Muscle of leg (tissue), 11 donors: Measurements from ENCODE around the gene STRA6. TPM values are rescaled to one million over a fixed set of nuclear protein-coding genes. Genes with fewer than 3 reads are reported as not detected.

Experiments used
- DNase-seq: peaks from one replicate; pipeline ENCODE4 v3.0.0; 2013
- H3K27ac ChIP-seq: one replicate; pipeline ENCODE4 v1.5.1; 2013; ENCODE audit warnings: mild to moderate bottlenecking, low read length, control low read depth
- H3K27me3 ChIP-seq: one replicate; pipeline ENCODE4 v1.6.1; 2013; ENCODE audit warnings: low read length; ENCODE audit not compliant: control insufficient read depth, insufficient read depth
- H3K36me3 ChIP-seq: one replicate; pipeline ENCODE4 v1.6.1; 2013; ENCODE audit warnings: low read length; ENCODE audit not compliant: control insufficient read depth, insufficient read depth
- H3K4me1 ChIP-seq: one replicate; pipeline ENCODE4 v1.6.1; 2013; ENCODE audit warnings: low read length; ENCODE audit not compliant: control insufficient read depth, insufficient read depth
- H3K4me3 ChIP-seq: one replicate; pipeline ENCODE4 v1.5.1; 2013; ENCODE audit warnings: low read length, control low read depth
- H3K9me3 ChIP-seq: replicated peaks from 2 replicates; pipeline ENCODE4 v1.6.1; 2013; ENCODE audit warnings: low read depth, low read length; ENCODE audit not compliant: control insufficient read depth
- WGBS: methylation state at CpG from one replicate; pipeline ENCODE4 v1.1.5; 2013; ENCODE audit warnings: missing lambda C conversion rate; ENCODE audit not compliant: insufficient coverage; 5-methylcytosine and 5-hydroxymethylcytosine counted together
- polyA plus RNA-seq, 8 donors: library from polyadenylated mRNA; unstranded; fragments of 120-200 nt; gene quantifications; one replicate each; pipeline versions ENCODE4 v1.2.1 to v1.2.3, GENCODE V29; 2013; ENCODE audit warnings: inconsistent platforms in 1 of 8, low replicate concordance in 1 of 8; ENCODE audit not compliant: insufficient read length in 8 of 8, insufficient read depth in 1 of 8
- total RNA-seq: library from RNA; stranded (reverse); fragments of 120-200 nt; gene quantifications from one replicate; pipeline ENCODE4 v1.2.4, GENCODE V29; 2013

Gene STRA6
- total and polyA plus RNA-seq, 9 donors, result 0.40 to 2.0 (median 1.1) TPM

GRCh38 chr15:74240897-74241614, 38.5 kb upstream of the STRA6 start:
- no peak overlapping the region for H3K27ac ChIP-seq

GRCh38 chr15:74240002-74240568, 37.5 kb upstream of the STRA6 start:
- H3K36me3 ChIP-seq, result no peaks in the 10 kb centered on the region
- DNase-seq, result peak; percentile 74
- H3K27ac ChIP-seq, result no peak overlapping the region
- H3K4me3 ChIP-seq, result no peak overlapping the region
- H3K27me3 ChIP-seq, result no peaks in the 10 kb centered on the region
- WGBS, result 47% methylated on average over 4 of the region's 5 CpGs
- H3K4me1 ChIP-seq, result peaks cover 45% of the 10 kb centered on the region
- no peaks in the 10 kb centered on the region for H3K9me3 ChIP-seq

More at GRCh38 chr15:74240897-74241614, 38.5 kb upstream of the STRA6 start:
- Histone ChIP-seq H3K36me3 (no peaks in the 10 kb centered on the region), H3K9me3 (no peaks in the 10 kb centered on the region), H3K27me3 (peaks cover 2% of the 10 kb centered on the region), H3K4me1 (peaks cover 52% of the 10 kb centered on the region), H3K4me3 (no peak overlapping the region)
- WGBS, result 20% methylated on average over 4 of the region's 4 CpGs
- no peak for DNase-seq

GRCh38 chr15:74239051-74239705, 36.6 kb upstream of the STRA6 start:
- no peak for DNase-seq
- H3K4me3 ChIP-seq, result no peak overlapping the region
- H3K9me3 ChIP-seq, result no peaks in the 10 kb centered on the region
- H3K27ac ChIP-seq, result no peak overlapping the region
- H3K4me1 ChIP-seq, result peaks cover 46% of the 10 kb centered on the region
- WGBS, result 70% methylated on average over 2 of the region's 6 CpGs
- H3K36me3 ChIP-seq, result no peaks in the 10 kb centered on the region
- no peaks in the 10 kb centered on the region for H3K27me3 ChIP-seq

- no peaks in the 10 kb centered on the region for H3K9me3 ChIP-seq
- peaks cover 32% of the 10 kb centered on the region for H3K4me1 ChIP-seq
- no peaks in the 10 kb centered on the region for H3K36me3 ChIP-seq
- H3K4me3 ChIP-seq, result no peak within 1 kb of the TSS
- peaks cover 4% of the 10 kb centered on the region for H3K27me3 ChIP-seq
- no peak within 1 kb of the TSS for H3K27ac ChIP-seq
- DNase-seq, result no peak
- WGBS, result 80% methylated on average over 6 of the region's 6 CpGs
Observed at GRCh38 chr15:74235962-74236361, 33.4 kb upstream of the STRA6 start, which contains the start of gene CCDC33. Gene CCDC33 (plus strand): TSS chr15:74236326. CDS start chr15:74236720, 394 bp downstream.

- peaks cover 8% of the 10 kb centered on the region for H3K27me3 ChIP-seq
- H3K36me3 ChIP-seq, result no peaks in the 10 kb centered on the region
- no peaks in the 10 kb centered on the region for H3K9me3 ChIP-seq
- no peak overlapping the region for H3K27ac ChIP-seq
- no peak overlapping the region for H3K4me3 ChIP-seq
- peaks cover 21% of the 10 kb centered on the region for H3K4me1 ChIP-seq
- no peak for DNase-seq
- 80% methylated on average over 7 of the region's 9 CpGs for WGBS
Observed at GRCh38 chr15:74234598-74234875, 31.9 kb upstream of the STRA6 start.

- Histone ChIP-seq H3K4me1 (peaks cover 18% of the 10 kb centered on the region), H3K27me3 (peaks cover 8% of the 10 kb centered on the region), H3K9me3 (no peaks in the 10 kb centered on the region), H3K4me3 (no peak overlapping the region), H3K36me3 (no peaks in the 10 kb centered on the region), H3K27ac (no peak overlapping the region)
- DNase-seq, result no peak
- 48% methylated on average over 3 of the region's 3 CpGs for WGBS
Observed at GRCh38 chr15:74233851-74234597, 31.4 kb upstream of the STRA6 start.

GRCh38 chr15:74233373-74233772, 30.8 kb upstream of the STRA6 start:
- no peak for DNase-seq
- H3K4me3 ChIP-seq, result no peak overlapping the region
- no peaks in the 10 kb centered on the region for H3K36me3 ChIP-seq
- no peak overlapping the region for H3K27ac ChIP-seq
- H3K27me3 ChIP-seq, result peaks cover 8% of the 10 kb centered on the region
- H3K9me3 ChIP-seq, result no peaks in the 10 kb centered on the region
- peaks cover 24% of the 10 kb centered on the region for H3K4me1 ChIP-seq
- 56% methylated on average over 5 of the region's 6 CpGs for WGBS

- Histone ChIP-seq H3K4me1 (peaks cover 30% of the 10 kb centered on the region), H3K9me3 (no peaks in the 10 kb centered on the region), H3K27ac (no peak overlapping the region), H3K27me3 (peaks cover 10% of the 10 kb centered on the region), H3K36me3 (no peaks in the 10 kb centered on the region), H3K4me3 (no peak overlapping the region)
- no peak for DNase-seq
- WGBS, result 74% methylated on average over 8 of the region's 10 CpGs
Observed at GRCh38 chr15:74231475-74231874, 28.9 kb upstream of the STRA6 start.

- Histone ChIP-seq H3K27ac (no peak overlapping the region), H3K36me3 (no peaks in the 10 kb centered on the region), H3K27me3 (peaks cover 10% of the 10 kb centered on the region), H3K4me3 (no peak overlapping the region), H3K4me1 (peaks cover 34% of the 10 kb centered on the region), H3K9me3 (no peaks in the 10 kb centered on the region)
- 77% methylated on average over 3 of the region's 3 CpGs for WGBS
- no peak for DNase-seq
Observed at GRCh38 chr15:74229686-74230085, 27.1 kb upstream of the STRA6 start.

- 3% methylated on average over 10 of the region's 17 CpGs for WGBS
- peak; percentile 84 for DNase-seq
- Histone ChIP-seq H3K27me3 (peaks cover 10% of the 10 kb centered on the region), H3K4me1 (peaks cover 32% of the 10 kb centered on the region), H3K9me3 (no peaks in the 10 kb centered on the region), H3K4me3 (no peak overlapping the region), H3K27ac (peak overlapping the region; percentile 78), H3K36me3 (no peaks in the 10 kb centered on the region)
Observed at GRCh38 chr15:74228723-74229081, 26.1 kb upstream of the STRA6 start.
